ENCODE data around the gene USP17L13. TPM values are rescaled to one million over a fixed set of nuclear protein-coding genes. Genes with fewer than 3 reads are reported as not detected.
"Not testable (repeated sequence)": the region's sequence is repeated elsewhere in the genome, so short reads cannot be mapped to it uniquely, and the experiment has no call there.

USP17L13 gene
- polyA plus RNA-seq, 1 of the 3 experiments (the other 2 are of a cell fraction), result not detected

- H3K9me2 ChIP-seq; CTCF ChIA-PET; H3K4me1 ChIP-seq (ENCODE audit: control insufficient read depth in 1 of 2, insufficient read depth in 2 of 2, low read depth in 1 of 2, low read length in 1 of 2); DNase-seq; H3K9ac ChIP-seq; H3K27ac ChIP-seq (ENCODE audit: low read depth in 2 of 2, low read length in 1 of 2); POLR2A ChIA-PET; H4K20me1 ChIP-seq (ENCODE audit: insufficient read depth); H3K27me3 ChIP-seq (ENCODE audit: insufficient read depth); H3K36me3 ChIP-seq (replicated peaks in 1 of 2; ENCODE audit: control insufficient read depth in 1 of 2, insufficient read depth in 2 of 2, low read length in 1 of 2); H3K79me2 ChIP-seq (ENCODE audit: insufficient read depth); H3K9me3 ChIP-seq; H2AFZ ChIP-seq (ENCODE audit: low read depth); H3K4me2 ChIP-seq; H3K4me3 ChIP-seq (ENCODE audit: low read depth in 2 of 2, low read length in 1 of 2); H3F3A ChIP-seq (replicated peaks; ENCODE audit: insufficient read depth): not testable (repeated sequence)
- WGBS (ENCODE audit: low lambda C conversion rate), result no CpG with 5 or more reads among the region's 15 CpGs
Observed at GRCh38 chr4:9267319-9267718, 42.6 kb downstream of the USP17L13 start, which contains the start of gene USP17L22. USP17L22 (plus strand) TSS chr4:9267619; CDS start chr4:9267619, 0 bp downstream.

GRCh38 chr4:9271719-9272118 lies 47.0 kb downstream of the USP17L13 start:
- CTCF ChIA-PET; H3K36me3 ChIP-seq (replicated peaks in 1 of 2; ENCODE audit: control insufficient read depth in 1 of 2, insufficient read depth in 2 of 2, low read length in 1 of 2); H3K27ac ChIP-seq (ENCODE audit: low read depth in 2 of 2, low read length in 1 of 2); DNase-seq; H3K4me1 ChIP-seq (ENCODE audit: control insufficient read depth in 1 of 2, insufficient read depth in 2 of 2, low read depth in 1 of 2, low read length in 1 of 2); H3K9ac ChIP-seq; H3F3A ChIP-seq (replicated peaks; ENCODE audit: insufficient read depth); H3K27me3 ChIP-seq (ENCODE audit: insufficient read depth); H3K4me2 ChIP-seq; H4K20me1 ChIP-seq (ENCODE audit: insufficient read depth); H3K9me3 ChIP-seq; H3K9me2 ChIP-seq; H3K4me3 ChIP-seq (ENCODE audit: low read depth in 2 of 2, low read length in 1 of 2); POLR2A ChIA-PET; H3K79me2 ChIP-seq (ENCODE audit: insufficient read depth); H2AFZ ChIP-seq (ENCODE audit: low read depth): not testable (repeated sequence)
- 35% methylated on average over 8 of the region's 10 CpGs for WGBS (ENCODE audit: low lambda C conversion rate)

Other genes starting within 250 kb of the USP17L13 start
- gene FAM90A26, start 54.5 kb upstream of the USP17L13 start, polyA plus RNA-seq (2012; rRNA removed), result not detected in 2 replicates
- not detected in 2 replicates for gene USP17L10, start 14.2 kb upstream of the USP17L13 start, polyA plus RNA-seq (2012; rRNA removed)
- gene USP17L11, start 9.5 kb upstream of the USP17L13 start, polyA plus RNA-seq (2012; rRNA removed), result not detected in 2 replicates
- not detected in 2 replicates for gene USP17L12, start 4.7 kb upstream of the USP17L13 start, polyA plus RNA-seq (2012; rRNA removed)
- gene USP17L15, start 9.5 kb downstream of the USP17L13 start, polyA plus RNA-seq (2012; rRNA removed), result not detected in 2 replicates
- gene USP17L17, start 19.0 kb downstream of the USP17L13 start, polyA plus RNA-seq (2012; rRNA removed), result not detected in 2 replicates
- gene USP17L18, start 23.7 kb downstream of the USP17L13 start, polyA plus RNA-seq (2012; rRNA removed), result not detected in 2 replicates
- gene USP17L19, start 28.5 kb downstream of the USP17L13 start, polyA plus RNA-seq (2012; rRNA removed), result not detected in 2 replicates
- not detected in 2 replicates for gene USP17L20, start 33.2 kb downstream of the USP17L13 start, polyA plus RNA-seq (2012; rRNA removed)
- not detected in 2 replicates for gene USP17L21, start 38.0 kb downstream of the USP17L13 start, polyA plus RNA-seq (2012; rRNA removed)
- not detected in 2 replicates for gene USP17L22, start 42.7 kb downstream of the USP17L13 start, polyA plus RNA-seq (2012; rRNA removed)
- not detected in 2 replicates for gene USP17L24, start 100.3 kb downstream of the USP17L13 start, polyA plus RNA-seq (2012; rRNA removed)
- not detected in 2 replicates for gene USP17L25, start 105.0 kb downstream of the USP17L13 start, polyA plus RNA-seq (2012; rRNA removed)
- not detected in 2 replicates for gene USP17L26, start 109.8 kb downstream of the USP17L13 start, polyA plus RNA-seq (2012; rRNA removed)
- gene USP17L5, start 114.5 kb downstream of the USP17L13 start, polyA plus RNA-seq (2012; rRNA removed), result not detected in 2 replicates
- not detected in 2 replicates for gene USP17L27, start 119.3 kb downstream of the USP17L13 start, polyA plus RNA-seq (2012; rRNA removed)
- gene USP17L28, start 124.0 kb downstream of the USP17L13 start, polyA plus RNA-seq (2012; rRNA removed), result not detected in 2 replicates
- gene USP17L29, start 128.7 kb downstream of the USP17L13 start, polyA plus RNA-seq (2012; rRNA removed), result not detected in 2 replicates
- not detected in 2 replicates for gene USP17L30, start 138.2 kb downstream of the USP17L13 start, polyA plus RNA-seq (2012; rRNA removed)
- not detected in 2 replicates for gene DEFB131A, start 219.5 kb downstream of the USP17L13 start, polyA plus RNA-seq (2012; rRNA removed)